Stimulated activated CD4-positive, alpha-beta T cell treated with anti-CD3 and anti-CD28 coated beads, TNF-alpha, amount 100 ng/mL, for 24 hours (primary cell): ENCODE data around the gene PRKN.

Experiments used
- DNase-seq, 3 experiments: peaks; one replicate each; pipeline ENCODE4 v3.0.0-alpha.2; 2020; ENCODE audit warnings: low read depth in 3 of 3

Gene PRKN

GRCh38 chr6:162058281-162058875 lies 669.2 kb downstream of the PRKN start:
- DNase-seq = no peak

- no peak for DNase-seq
These were observed 670.8 kb downstream of the PRKN start for GRCh38 chr6:162056745-162057144.

GRCh38 chr6:162056061-162056460 lies 671.5 kb downstream of the PRKN start:
- no peak for DNase-seq

GRCh38 chr6:162055365-162055764 lies 672.2 kb downstream of the PRKN start:
- peak in 1 of 3 experiments; percentile 1 for DNase-seq

- no peak for DNase-seq
These were observed 674.5 kb downstream of the PRKN start for GRCh38 chr6:162053084-162053483.

GRCh38 chr6:162050579-162050978 lies 677.0 kb downstream of the PRKN start:
- no peak for DNase-seq

- DNase-seq = no peak
These were observed 681.2 kb downstream of the PRKN start for GRCh38 chr6:162046324-162046723.

GRCh38 chr6:162032620-162033019 lies 694.9 kb downstream of the PRKN start:
- DNase-seq = no peak

- no peak for DNase-seq
These were observed 697.5 kb downstream of the PRKN start for GRCh38 chr6:162029873-162030576.

- DNase-seq = no peak
These were observed 700.7 kb downstream of the PRKN start for GRCh38 chr6:162026843-162027242.

GRCh38 chr6:162026031-162026430 lies 701.5 kb downstream of the PRKN start:
- no peak for DNase-seq

- DNase-seq = no peak
These were observed 708.2 kb downstream of the PRKN start for GRCh38 chr6:162019349-162019748.

GRCh38 chr6:162017536-162017935 lies 710.0 kb downstream of the PRKN start:
- no peak for DNase-seq

- DNase-seq = no peak
These were observed 713.3 kb downstream of the PRKN start for GRCh38 chr6:162014069-162014811.

GRCh38 chr6:162005372-162005771 lies 722.2 kb downstream of the PRKN start:
- no peak for DNase-seq

- no peak for DNase-seq
These were observed 730.8 kb downstream of the PRKN start for GRCh38 chr6:161996783-161997182.

- DNase-seq = no peak
These were observed 741.6 kb downstream of the PRKN start for GRCh38 chr6:161985876-161986423.

- DNase-seq = no peak
These were observed 742.9 kb downstream of the PRKN start for GRCh38 chr6:161984713-161985112.

GRCh38 chr6:161976553-161976952 lies 751.0 kb downstream of the PRKN start:
- no peak for DNase-seq

- DNase-seq = no peak
These were observed 754.5 kb downstream of the PRKN start for GRCh38 chr6:161973064-161973463.

GRCh38 chr6:161971043-161971442 lies 756.5 kb downstream of the PRKN start:
- DNase-seq = no peak

GRCh38 chr6:161963634-161964234 lies 763.8 kb downstream of the PRKN start:
- no peak for DNase-seq
